ENCODE results near the gene IGF2.

- no peak for TF ChIP-seq EZH2 (IDR thresholded peaks at IDR 0.05; ENCODE audit: borderline replicate concordance, insufficient read depth, low read depth, low read length, poor library complexity, severe bottlenecking)
- no peak for TF ChIP-seq CTCF (IDR thresholded peaks at IDR 0.05)
Measured at GRCh38 chr11:2090172-2091111, 48.7 kb downstream of the IGF2 start.

All from B cell (primary cell).